ENCODE data around the gene PLCH2. TPM values are rescaled to one million over a fixed set of nuclear protein-coding genes. Genes with fewer than 3 reads are reported as not detected.
"Not testable (repeated sequence)": the region's sequence is repeated elsewhere in the genome, so short reads cannot be mapped to it uniquely, and the experiment has no call there.

PLCH2 gene
- total RNA-seq, 1 donor from 2014 or later, result 0.16 TPM

DNA sequence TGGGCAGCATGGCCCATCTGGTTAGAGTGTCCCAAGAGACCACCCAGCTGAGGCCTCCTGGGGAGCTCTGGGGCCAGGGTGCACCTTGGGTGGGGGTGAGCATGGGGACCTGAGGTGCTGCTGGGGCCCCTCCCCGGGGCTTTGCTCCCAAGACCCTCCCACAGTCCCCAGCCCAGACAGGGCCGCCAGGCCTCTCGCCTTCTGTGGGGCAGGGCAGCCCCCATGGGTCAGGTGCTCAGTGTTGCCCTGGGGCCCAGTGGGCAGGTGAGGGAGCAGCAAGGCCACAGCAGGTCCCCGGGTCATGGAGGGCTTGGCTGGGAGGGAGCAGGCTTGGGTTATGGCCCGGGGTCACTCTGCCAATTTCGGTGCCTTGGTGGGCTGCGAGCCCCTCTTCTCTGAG is 39.2 kb upstream of the PLCH2 start:
- Histone ChIP-seq H3K27me3 (ENCODE audit: low read depth) (peaks cover 63% of the 10 kb centered on the region), H3K4me3 (no peak overlapping the region), H3K4me1 (no peaks in the 10 kb centered on the region), H3K36me3 (no peaks in the 10 kb centered on the region), H3K27ac (replicated peaks) (no peak overlapping the region), H3K9me3 (replicated peaks) (no peaks in the 10 kb centered on the region)
- TF ChIP-seq, protein P1, sequence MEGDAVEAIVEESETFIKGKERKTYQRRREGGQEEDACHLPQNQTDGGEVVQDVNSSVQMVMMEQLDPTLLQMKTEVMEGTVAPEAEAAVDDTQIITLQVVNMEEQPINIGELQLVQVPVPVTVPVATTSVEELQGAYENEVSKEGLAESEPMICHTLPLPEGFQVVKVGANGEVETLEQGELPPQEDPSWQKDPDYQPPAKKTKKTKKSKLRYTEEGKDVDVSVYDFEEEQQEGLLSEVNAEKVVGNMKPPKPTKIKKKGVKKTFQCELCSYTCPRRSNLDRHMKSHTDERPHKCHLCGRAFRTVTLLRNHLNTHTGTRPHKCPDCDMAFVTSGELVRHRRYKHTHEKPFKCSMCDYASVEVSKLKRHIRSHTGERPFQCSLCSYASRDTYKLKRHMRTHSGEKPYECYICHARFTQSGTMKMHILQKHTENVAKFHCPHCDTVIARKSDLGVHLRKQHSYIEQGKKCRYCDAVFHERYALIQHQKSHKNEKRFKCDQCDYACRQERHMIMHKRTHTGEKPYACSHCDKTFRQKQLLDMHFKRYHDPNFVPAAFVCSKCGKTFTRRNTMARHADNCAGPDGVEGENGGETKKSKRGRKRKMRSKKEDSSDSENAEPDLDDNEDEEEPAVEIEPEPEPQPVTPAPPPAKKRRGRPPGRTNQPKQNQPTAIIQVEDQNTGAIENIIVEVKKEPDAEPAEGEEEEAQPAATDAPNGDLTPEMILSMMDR (IDR thresholded peaks at IDR 0.05; ENCODE audit: borderline replicate concordance), result no peak
- DNase-seq, result no peak
- intact Hi-C loops (cut with micrococcal nuclease), result no loop called here

GRCh38 chr1:2437617-2438016 is 38.5 kb upstream of the PLCH2 start:
- H3K9me3 ChIP-seq (replicated peaks), result no peaks in the 10 kb centered on the region
- TF ChIP-seq, protein P1 (IDR thresholded peaks at IDR 0.05; ENCODE audit: borderline replicate concordance), result no peak
- intact Hi-C loops (cut with micrococcal nuclease), result no loop called here
- H3K4me1 ChIP-seq, result no peaks in the 10 kb centered on the region
- H3K36me3 ChIP-seq, result no peaks in the 10 kb centered on the region
- no peak overlapping the region for H3K4me3 ChIP-seq
- DNase-seq, result no peak
- no peak overlapping the region for H3K27ac ChIP-seq (replicated peaks)
- peaks cover 63% of the 10 kb centered on the region for H3K27me3 ChIP-seq (ENCODE audit: low read depth)

GRCh38 chr1:2438038-2438437 is 38.1 kb upstream of the PLCH2 start:
- Histone ChIP-seq H3K27me3 (ENCODE audit: low read depth) (peaks cover 63% of the 10 kb centered on the region), H3K36me3 (no peaks in the 10 kb centered on the region)
- intact Hi-C loops (cut with micrococcal nuclease), result no loop called here

GRCh38 chr1:2438641-2439040 is 37.4 kb upstream of the PLCH2 start:
- no peaks in the 10 kb centered on the region for H3K36me3 ChIP-seq
- peaks cover 63% of the 10 kb centered on the region for H3K27me3 ChIP-seq (ENCODE audit: low read depth)
- TF ChIP-seq, protein P1 (IDR thresholded peaks at IDR 0.05; ENCODE audit: borderline replicate concordance), result no peak
- intact Hi-C loops (cut with micrococcal nuclease), result no loop called here
- no peak overlapping the region for H3K4me3 ChIP-seq
- H3K9me3 ChIP-seq (replicated peaks), result no peaks in the 10 kb centered on the region
- H3K4me1 ChIP-seq, result no peaks in the 10 kb centered on the region
- DNase-seq, result no peak
- no peak overlapping the region for H3K27ac ChIP-seq (replicated peaks)

More at GRCh38 chr1:2438038-2438437, 38.1 kb upstream of the PLCH2 start:
- H3K4me1 ChIP-seq, result no peaks in the 10 kb centered on the region
- H3K9me3 ChIP-seq (replicated peaks), result no peaks in the 10 kb centered on the region
- no peak overlapping the region for H3K4me3 ChIP-seq
- TF ChIP-seq, protein P1 (IDR thresholded peaks at IDR 0.05; ENCODE audit: borderline replicate concordance), result no peak
- DNase-seq, result no peak
- H3K27ac ChIP-seq (replicated peaks), result no peak overlapping the region

GRCh38 chr1:2439369-2439768 is 36.7 kb upstream of the PLCH2 start:
- Histone ChIP-seq H3K27me3 (ENCODE audit: low read depth) (peaks cover 63% of the 10 kb centered on the region), H3K4me3 (no peak overlapping the region), H3K27ac (replicated peaks) (no peak overlapping the region), H3K9me3 (replicated peaks) (no peaks in the 10 kb centered on the region), H3K36me3 (no peaks in the 10 kb centered on the region), H3K4me1 (no peaks in the 10 kb centered on the region)
- DNase-seq, result no peak
- TF ChIP-seq, protein P1 (IDR thresholded peaks at IDR 0.05; ENCODE audit: borderline replicate concordance), result no peak
- intact Hi-C loops (cut with micrococcal nuclease), result no loop called here

GRCh38 chr1:2440346-2440745 is 35.7 kb upstream of the PLCH2 start:
- H3K27ac ChIP-seq (replicated peaks); H3K36me3 ChIP-seq; intact Hi-C loops (cut with micrococcal nuclease); H3K9me3 ChIP-seq (replicated peaks); H3K4me3 ChIP-seq; H3K4me1 ChIP-seq: not testable (repeated sequence)
- H3K27me3 ChIP-seq (ENCODE audit: low read depth), result peaks cover 63% of the 10 kb centered on the region
- DNase-seq, result peak; percentile 28

Measured in left ventricle myocardium inferior (tissue), 1 donor.